ENCODE data around the gene C16orf78.

- TF ChIP-seq CTCF (IDR thresholded peaks at IDR 0.05) (no peak), POLR2A (IDR thresholded peaks at IDR 0.05) (no peak)
Measured at GRCh38 chr16:49419006-49419405, 45.4 kb downstream of the C16orf78 start.

Measured in ovary (tissue), 3 donors.